ENCODE results near the gene CDC25B. TPM values are rescaled to one million over a fixed set of nuclear protein-coding genes. Genes with fewer than 3 reads are reported as not detected.

CDC25B gene
- total and polyA plus RNA-seq, 2 of the 13 experiments (the other 11 are each of a cell fraction or from before 2014, with no cell fraction given) = 14.5 to 19.4 TPM

DNA sequence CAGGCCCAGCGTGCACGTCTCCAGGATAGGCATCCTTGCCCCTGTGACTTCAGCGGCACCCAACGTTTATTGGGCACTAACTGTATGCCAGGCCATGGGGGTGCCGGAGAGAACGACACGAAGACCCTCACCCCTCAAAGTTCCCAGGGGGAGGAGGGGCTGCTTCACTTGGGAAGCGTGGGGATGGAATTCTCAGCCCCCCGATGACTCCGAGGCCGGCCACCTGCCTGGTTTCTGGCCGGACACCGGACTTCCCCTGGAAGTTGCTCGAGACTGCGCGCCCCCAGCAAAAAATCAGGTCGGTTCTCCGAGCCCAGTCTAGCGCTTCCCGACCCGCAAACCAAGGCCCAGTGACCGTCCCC is 50.2 kb downstream of the CDC25B start (continued):
- TF ChIP-seq, protein P1, sequence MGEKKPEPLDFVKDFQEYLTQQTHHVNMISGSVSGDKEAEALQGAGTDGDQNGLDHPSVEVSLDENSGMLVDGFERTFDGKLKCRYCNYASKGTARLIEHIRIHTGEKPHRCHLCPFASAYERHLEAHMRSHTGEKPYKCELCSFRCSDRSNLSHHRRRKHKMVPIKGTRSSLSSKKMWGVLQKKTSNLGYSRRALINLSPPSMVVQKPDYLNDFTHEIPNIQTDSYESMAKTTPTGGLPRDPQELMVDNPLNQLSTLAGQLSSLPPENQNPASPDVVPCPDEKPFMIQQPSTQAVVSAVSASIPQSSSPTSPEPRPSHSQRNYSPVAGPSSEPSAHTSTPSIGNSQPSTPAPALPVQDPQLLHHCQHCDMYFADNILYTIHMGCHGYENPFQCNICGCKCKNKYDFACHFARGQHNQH (CRISPR knock-in tag; IDR thresholded peaks at IDR 0.05) = no peak
- TF ChIP-seq ZNF335 (CRISPR knock-in tag; IDR thresholded peaks at IDR 0.05) (no peak), FOXK2 (IDR thresholded peaks at IDR 0.05) (no peak), ZNF260 (CRISPR knock-in tag; IDR thresholded peaks at IDR 0.05; ENCODE audit: borderline replicate concordance, low read depth) (no peak), ZNF878 (CRISPR knock-in tag; IDR thresholded peaks at IDR 0.05) (no peak), ZFY (CRISPR knock-in tag; IDR thresholded peaks at IDR 0.05) (no peak), ZFAT (CRISPR knock-in tag; conservative IDR thresholded peaks at IDR 0.05) (no peak), ARNT (IDR thresholded peaks at IDR 0.05) (no peak), ZNF232 (CRISPR knock-in tag; IDR thresholded peaks at IDR 0.05; ENCODE audit: borderline replicate concordance) (peak; percentile 79; the same call in 1 of the 2 replicates), CBX5 (CRISPR knock-in tag; IDR thresholded peaks at IDR 0.05; ENCODE audit: borderline replicate concordance) (no peak), SP5 (CRISPR knock-in tag; IDR thresholded peaks at IDR 0.05; ENCODE audit: borderline replicate concordance, low read depth) (no peak), SNRNP70 (IDR thresholded peaks at IDR 0.05; ENCODE audit: low read depth, low read length) (no peak), ZNF296 (CRISPR knock-in tag; conservative IDR thresholded peaks at IDR 0.05) (0 out of 2 replicates have a peak, but pooled peaks have one; percentile 63), TMF1 (CRISPR knock-in tag; IDR thresholded peaks at IDR 0.05; ENCODE audit: low read depth) (no peak), PCBP2 (optimal IDR thresholded peaks at IDR 0.05; ENCODE audit: low read depth, low read length, poor library complexity, severe bottlenecking) (no peak), NR2C2 (CRISPR knock-in tag; IDR thresholded peaks at IDR 0.05; ENCODE audit: borderline replicate concordance) (no peak; the same call in 1 of the 2 replicates), NKX3-1 (CRISPR knock-in tag; IDR thresholded peaks at IDR 0.05) (peak; percentile 97), MXI1 (IDR thresholded peaks at IDR 0.05; ENCODE audit: borderline replicate concordance, low read depth, low read length) (no peak), MED1 (CRISPR knock-in tag; IDR thresholded peaks at IDR 0.05) (no peak; the same call in 1 of the 2 replicates), RCOR2 (CRISPR knock-in tag; IDR thresholded peaks at IDR 0.05) (no peak), ZNF343 (CRISPR knock-in tag; IDR thresholded peaks at IDR 0.05) (no peak), ZNF17 (CRISPR knock-in tag; IDR thresholded peaks at IDR 0.05) (no peak)
- TF ChIP-seq, protein P2, sequence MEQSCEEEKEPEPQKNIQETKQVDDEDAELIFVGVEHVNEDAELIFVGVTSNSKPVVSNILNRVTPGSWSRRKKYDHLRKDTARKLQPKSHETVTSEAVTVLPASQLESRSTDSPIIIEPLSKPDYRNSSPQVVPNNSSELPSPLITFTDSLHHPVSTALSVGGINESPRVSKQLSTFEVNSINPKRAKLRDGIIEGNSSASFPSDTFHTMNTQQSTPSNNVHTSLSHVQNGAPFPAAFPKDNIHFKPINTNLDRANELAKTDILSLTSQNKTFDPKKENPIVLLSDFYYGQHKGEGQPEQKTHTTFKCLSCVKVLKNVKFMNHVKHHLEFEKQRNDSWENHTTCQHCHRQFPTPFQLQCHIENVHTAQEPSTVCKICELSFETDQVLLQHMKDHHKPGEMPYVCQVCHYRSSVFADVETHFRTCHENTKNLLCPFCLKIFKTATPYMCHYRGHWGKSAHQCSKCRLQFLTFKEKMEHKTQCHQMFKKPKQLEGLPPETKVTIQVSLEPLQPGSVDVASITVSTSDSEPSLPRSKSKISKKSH (CRISPR knock-in tag; IDR thresholded peaks at IDR 0.05; ENCODE audit: borderline replicate concordance) = 0 out of 2 replicates have a peak, but pooled peaks have one; percentile 1
- TF ChIP-seq, protein P3, sequence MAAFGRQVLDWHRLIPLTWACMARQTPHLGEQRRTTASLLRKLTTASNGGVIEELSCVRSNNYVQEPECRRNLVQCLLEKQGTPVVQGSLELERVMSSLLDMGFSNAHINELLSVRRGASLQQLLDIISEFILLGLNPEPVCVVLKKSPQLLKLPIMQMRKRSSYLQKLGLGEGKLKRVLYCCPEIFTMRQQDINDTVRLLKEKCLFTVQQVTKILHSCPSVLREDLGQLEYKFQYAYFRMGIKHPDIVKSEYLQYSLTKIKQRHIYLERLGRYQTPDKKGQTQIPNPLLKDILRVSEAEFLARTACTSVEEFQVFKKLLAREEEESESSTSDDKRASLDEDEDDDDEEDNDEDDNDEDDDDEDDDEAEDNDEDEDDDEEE (CRISPR knock-in tag; IDR thresholded peaks at IDR 0.05) = no peak
- TF ChIP-seq, protein P4, sequence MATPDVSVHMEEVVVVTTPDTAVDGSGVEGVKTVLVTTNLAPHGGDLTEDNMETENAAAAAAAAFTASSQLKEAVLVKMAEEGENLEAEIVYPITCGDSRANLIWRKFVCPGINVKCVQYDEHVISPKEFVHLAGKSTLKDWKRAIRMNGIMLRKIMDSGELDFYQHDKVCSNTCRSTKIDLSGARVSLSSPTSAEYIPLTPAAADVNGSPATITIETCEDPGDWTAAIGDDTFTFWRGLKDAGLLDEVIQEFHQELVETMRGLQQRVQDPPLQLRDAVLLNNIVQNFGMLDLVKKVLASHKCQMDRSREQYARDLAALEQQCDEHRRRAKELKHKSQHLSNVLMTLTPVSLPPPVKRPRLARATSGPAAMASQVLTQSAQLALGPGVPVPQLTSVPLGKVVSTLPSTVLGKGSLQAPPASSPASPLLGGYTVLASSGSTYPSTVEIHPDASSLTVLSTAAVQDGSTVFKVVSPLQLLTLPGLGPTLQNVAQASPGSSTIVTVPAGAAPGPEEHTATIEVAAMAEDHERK (CRISPR knock-in tag; IDR thresholded peaks at IDR 0.05; ENCODE audit: low read depth) = no peak
- TF ChIP-seq, protein P5, sequence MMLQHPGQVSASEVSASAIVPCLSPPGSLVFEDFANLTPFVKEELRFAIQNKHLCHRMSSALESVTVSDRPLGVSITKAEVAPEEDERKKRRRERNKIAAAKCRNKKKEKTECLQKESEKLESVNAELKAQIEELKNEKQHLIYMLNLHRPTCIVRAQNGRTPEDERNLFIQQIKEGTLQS (CRISPR knock-in tag; IDR thresholded peaks at IDR 0.05) = no peak

Measured in HepG2 (cell line).